Left forelimb (tissue), 1 donor: ENCODE measurements around the gene SRPK2.
"Not testable (repeated sequence)": the region's sequence is repeated elsewhere in the genome, so short reads cannot be mapped to it uniquely, and the experiment has no call there.

Experiments
- DNase-seq: peaks from one replicate; pipeline ENCODE4 v3.0.0-alpha.2; 2018; ENCODE audit warnings: low spot score

SRPK2 gene

GRCh38 chr7:105304040-105304895, 84.5 kb downstream of the SRPK2 start:
- DNase-seq = no peak

- DNase-seq = not testable (repeated sequence)
These were observed 88.1 kb downstream of the SRPK2 start for GRCh38 chr7:105300587-105300986.

- no peak for DNase-seq
These were observed 90.3 kb downstream of the SRPK2 start for GRCh38 chr7:105298439-105298894.

- DNase-seq = no peak
These were observed 90.7 kb downstream of the SRPK2 start for GRCh38 chr7:105297985-105298384.

GRCh38 chr7:105297309-105297708, 91.4 kb downstream of the SRPK2 start:
- no peak for DNase-seq

GRCh38 chr7:105296491-105296890, 92.2 kb downstream of the SRPK2 start:
- DNase-seq = no peak

- no peak for DNase-seq
These were observed 92.9 kb downstream of the SRPK2 start for GRCh38 chr7:105295596-105296352.

GRCh38 chr7:105294482-105294881, 94.2 kb downstream of the SRPK2 start:
- not testable (repeated sequence) for DNase-seq

- DNase-seq = no peak
These were observed 99.0 kb downstream of the SRPK2 start for GRCh38 chr7:105289704-105290103.

- no peak for DNase-seq
These were observed 102.3 kb downstream of the SRPK2 start for GRCh38 chr7:105286441-105286840.

- DNase-seq = no peak
These were observed 103.4 kb downstream of the SRPK2 start for GRCh38 chr7:105285118-105285874.

GRCh38 chr7:105284014-105284413, 104.7 kb downstream of the SRPK2 start:
- no peak for DNase-seq

- no peak for DNase-seq
These were observed 106.8 kb downstream of the SRPK2 start for GRCh38 chr7:105281966-105282365.

GRCh38 chr7:105279688-105280007, 109.1 kb downstream of the SRPK2 start:
- no peak for DNase-seq

- no peak for DNase-seq
These were observed 109.6 kb downstream of the SRPK2 start for GRCh38 chr7:105278973-105279687.

GRCh38 chr7:105278565-105278964, 110.2 kb downstream of the SRPK2 start:
- DNase-seq = no peak

GRCh38 chr7:105277341-105277740, 111.4 kb downstream of the SRPK2 start:
- DNase-seq = no peak

- DNase-seq = no peak
These were observed 118.6 kb downstream of the SRPK2 start for GRCh38 chr7:105270117-105270516.

- DNase-seq = no peak
These were observed 119.3 kb downstream of the SRPK2 start for GRCh38 chr7:105269397-105269796.

- DNase-seq = no peak
These were observed 120.0 kb downstream of the SRPK2 start for GRCh38 chr7:105268511-105269392.

- DNase-seq = no peak
These were observed 120.7 kb downstream of the SRPK2 start for GRCh38 chr7:105268056-105268455.
